ENCODE data around the gene OR6Q1.

DNA sequence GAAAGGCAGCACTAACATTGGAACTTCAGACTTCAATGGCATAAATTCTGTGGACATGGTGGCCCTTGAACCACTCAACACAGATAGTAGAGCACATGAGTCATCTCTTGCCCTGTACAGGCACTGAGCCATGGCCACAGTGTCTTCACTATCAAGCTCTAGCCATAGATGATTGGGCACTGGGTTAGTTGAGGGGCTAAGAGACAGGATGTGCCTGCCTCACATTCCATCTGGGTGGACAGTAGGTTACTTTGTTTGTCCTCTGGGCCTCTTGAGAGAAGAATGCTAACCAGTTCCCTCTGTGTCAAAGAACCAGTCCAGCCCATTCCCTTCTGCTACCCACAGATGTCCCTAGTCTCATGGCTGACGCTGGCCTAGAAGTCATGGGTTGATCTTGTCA is 39.8 kb downstream of the OR6Q1 start:
- TF ChIP-seq SMARCE1 (IDR thresholded peaks at IDR 0.05) = no peak
- no peak for TF ChIP-seq BHLHE40 (IDR thresholded peaks at IDR 0.05; ENCODE audit: low read length)
- TF ChIP-seq ZNF644 (tag; IDR thresholded peaks at IDR 0.05; ENCODE audit: low read depth) = no peak
- TF ChIP-seq ZNF449 (CRISPR knock-in tag; IDR thresholded peaks at IDR 0.05) = no peak
- TF ChIP-seq CTCF (IDR thresholded peaks at IDR 0.05 in 2 of 3, conservative IDR thresholded peaks at IDR 0.05 in 1 of 3; ENCODE audit: insufficient read depth in 2 of 3, low read depth in 1 of 3, low read length in 3 of 3) = no peak
- TF ChIP-seq TARDBP (IDR thresholded peaks at IDR 0.05) = no peak
- no peak for TF ChIP-seq TAF7 (tag; IDR thresholded peaks at IDR 0.05)
- TF ChIP-seq LEF1 (IDR thresholded peaks at IDR 0.05) = no peak
- TF ChIP-seq ZNF324 (CRISPR knock-in tag; IDR thresholded peaks at IDR 0.05) = no peak
- no peak for TF ChIP-seq CBFB (CRISPR knock-in tag; IDR thresholded peaks at IDR 0.05)
- no peak for TF ChIP-seq SRSF3 (IDR thresholded peaks at IDR 0.05; ENCODE audit: insufficient read depth, low read length)
- no peak for TF ChIP-seq ELF4 (CRISPR knock-in tag; IDR thresholded peaks at IDR 0.05)
- TF ChIP-seq ETV6 (IDR thresholded peaks at IDR 0.05; ENCODE audit: borderline replicate concordance in 1 of 2, low read depth in 2 of 2, low read length in 1 of 2) = no peak
- no peak for TF ChIP-seq ETV6 (CRISPR knock-in tag; IDR thresholded peaks at IDR 0.05; ENCODE audit: borderline replicate concordance)
- TF ChIP-seq, protein P1, sequence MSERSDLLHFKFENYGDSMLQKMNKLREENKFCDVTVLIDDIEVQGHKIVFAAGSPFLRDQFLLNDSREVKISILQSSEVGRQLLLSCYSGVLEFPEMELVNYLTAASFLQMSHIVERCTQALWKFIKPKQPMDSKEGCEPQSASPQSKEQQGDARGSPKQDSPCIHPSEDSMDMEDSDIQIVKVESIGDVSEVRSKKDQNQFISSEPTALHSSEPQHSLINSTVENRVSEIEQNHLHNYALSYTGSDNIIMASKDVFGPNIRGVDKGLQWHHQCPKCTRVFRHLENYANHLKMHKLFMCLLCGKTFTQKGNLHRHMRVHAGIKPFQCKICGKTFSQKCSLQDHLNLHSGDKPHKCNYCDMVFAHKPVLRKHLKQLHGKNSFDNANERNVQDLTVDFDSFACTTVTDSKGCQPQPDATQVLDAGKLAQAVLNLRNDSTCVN (CRISPR knock-in tag; IDR thresholded peaks at IDR 0.05) = no peak

Data from K562 (cell line).